ENCODE data around the gene TRIM47.
"Not testable (repeated sequence)": the region's sequence is repeated elsewhere in the genome, so short reads cannot be mapped to it uniquely, and the experiment has no call there.

- TF ChIP-seq EP300, POLR2AphosphoS5, POLR2A (IDR thresholded peaks at IDR 0.05): not testable (repeated sequence)
- TF ChIP-seq, protein P1, sequence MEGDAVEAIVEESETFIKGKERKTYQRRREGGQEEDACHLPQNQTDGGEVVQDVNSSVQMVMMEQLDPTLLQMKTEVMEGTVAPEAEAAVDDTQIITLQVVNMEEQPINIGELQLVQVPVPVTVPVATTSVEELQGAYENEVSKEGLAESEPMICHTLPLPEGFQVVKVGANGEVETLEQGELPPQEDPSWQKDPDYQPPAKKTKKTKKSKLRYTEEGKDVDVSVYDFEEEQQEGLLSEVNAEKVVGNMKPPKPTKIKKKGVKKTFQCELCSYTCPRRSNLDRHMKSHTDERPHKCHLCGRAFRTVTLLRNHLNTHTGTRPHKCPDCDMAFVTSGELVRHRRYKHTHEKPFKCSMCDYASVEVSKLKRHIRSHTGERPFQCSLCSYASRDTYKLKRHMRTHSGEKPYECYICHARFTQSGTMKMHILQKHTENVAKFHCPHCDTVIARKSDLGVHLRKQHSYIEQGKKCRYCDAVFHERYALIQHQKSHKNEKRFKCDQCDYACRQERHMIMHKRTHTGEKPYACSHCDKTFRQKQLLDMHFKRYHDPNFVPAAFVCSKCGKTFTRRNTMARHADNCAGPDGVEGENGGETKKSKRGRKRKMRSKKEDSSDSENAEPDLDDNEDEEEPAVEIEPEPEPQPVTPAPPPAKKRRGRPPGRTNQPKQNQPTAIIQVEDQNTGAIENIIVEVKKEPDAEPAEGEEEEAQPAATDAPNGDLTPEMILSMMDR (IDR thresholded peaks at IDR 0.05), result not testable (repeated sequence)
Measured at GRCh38 chr17:75868730-75869281, 9.6 kb downstream of the TRIM47 start.
